Measurements from ENCODE around the gene TP53BP2. TPM values are rescaled to one million over a fixed set of nuclear protein-coding genes. Genes with fewer than 3 reads are reported as not detected.

Gene TP53BP2
- total RNA-seq, 1 donor from 2014 or later = 22.6 TPM

DNA sequence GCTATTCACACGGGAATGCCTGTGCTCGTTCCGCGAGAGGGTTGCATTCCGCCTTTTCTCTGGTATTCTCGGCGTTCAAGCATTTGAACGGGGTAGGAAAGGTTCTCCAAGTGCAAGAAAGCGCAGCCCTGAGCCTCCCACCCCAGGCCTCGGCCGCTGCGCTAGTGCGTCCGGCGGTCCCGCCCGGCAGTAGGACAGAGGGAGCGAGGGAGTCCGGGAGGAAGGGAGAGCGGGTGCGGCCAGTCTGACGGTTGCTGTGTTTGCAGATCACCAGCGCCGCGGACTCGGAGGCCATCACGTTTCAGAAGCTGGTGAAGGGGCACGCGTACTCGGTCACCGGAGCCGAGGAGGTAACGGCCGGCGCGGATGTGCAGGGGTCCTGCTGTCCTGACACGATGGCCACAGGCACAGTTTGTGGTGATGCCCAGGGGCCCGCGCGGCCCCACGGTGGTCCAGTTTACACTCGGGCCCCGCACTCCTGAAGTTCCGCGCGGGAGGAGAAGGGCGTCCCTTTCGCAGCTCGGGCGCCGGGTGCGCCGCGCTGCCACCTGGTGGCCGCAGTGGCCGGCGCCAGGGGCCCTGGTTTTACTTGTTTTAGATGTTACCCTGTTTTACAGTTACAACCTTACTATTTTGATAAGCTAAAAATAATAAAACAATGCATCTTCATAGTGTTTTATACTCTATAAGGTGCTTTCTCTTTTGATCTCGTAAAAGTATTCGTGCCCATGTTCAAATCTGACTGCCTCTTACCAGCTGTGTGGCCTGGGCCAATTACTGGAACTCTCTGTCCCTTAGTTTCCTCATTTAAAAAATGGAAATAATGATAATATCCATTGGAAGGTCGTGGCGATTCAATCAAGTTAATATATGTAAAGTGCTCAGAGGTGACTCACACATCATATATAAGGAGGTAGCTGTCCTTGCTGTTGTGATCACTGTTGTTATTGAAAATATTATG, 96.7 kb downstream of the TP53BP2 start:
- H3K4me3 ChIP-seq (ENCODE audit: low read depth, low read length) = no peak overlapping the region

DNA sequence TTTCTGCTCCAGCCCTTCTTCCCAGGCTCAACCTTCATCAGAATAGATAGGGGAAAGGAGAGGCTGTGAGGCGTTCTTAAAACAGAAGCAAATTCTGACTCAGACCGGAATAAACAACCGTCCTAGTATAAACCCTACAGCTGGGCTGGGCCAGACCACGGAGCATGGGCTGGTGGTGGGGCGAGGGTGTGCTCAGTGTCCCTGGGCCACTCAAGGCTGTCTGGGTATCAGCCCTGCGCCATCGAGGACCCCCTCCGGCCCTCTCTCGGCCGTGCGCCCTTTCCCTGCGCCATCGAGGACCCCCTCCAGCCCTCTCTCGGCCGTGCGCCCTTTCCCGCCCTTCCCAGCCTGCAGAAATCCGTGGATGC, 97.4 kb downstream of the TP53BP2 start:
- Histone ChIP-seq H3K27me3 (ENCODE audit: control insufficient read depth, insufficient read depth, low read length) (no peaks in the 10 kb centered on the region), H3K4me3 (ENCODE audit: low read depth, low read length) (no peak overlapping the region), H3K36me3 (ENCODE audit: control insufficient read depth, insufficient read depth, low read length) (peaks cover 66% of the 10 kb centered on the region)
- DNase-seq (ENCODE audit: low read depth) (no peak), FAIRE-seq (no peak)
- TF ChIP-seq CTCF (IDR thresholded peaks at IDR 0.05; ENCODE audit: insufficient read depth, low read length, severe bottlenecking) = no peak

More for the DNA sequence above, 96.7 kb downstream of the TP53BP2 start:
- peak; percentile 85 for TF ChIP-seq CTCF (IDR thresholded peaks at IDR 0.05; ENCODE audit: insufficient read depth, low read length, severe bottlenecking)
- DNase-seq (ENCODE audit: low read depth) (no peak), FAIRE-seq (no peak)
- peaks cover 64% of the 10 kb centered on the region for H3K36me3 ChIP-seq (ENCODE audit: control insufficient read depth, insufficient read depth, low read length)
- H3K27me3 ChIP-seq (ENCODE audit: control insufficient read depth, insufficient read depth, low read length) = no peaks in the 10 kb centered on the region

DNA sequence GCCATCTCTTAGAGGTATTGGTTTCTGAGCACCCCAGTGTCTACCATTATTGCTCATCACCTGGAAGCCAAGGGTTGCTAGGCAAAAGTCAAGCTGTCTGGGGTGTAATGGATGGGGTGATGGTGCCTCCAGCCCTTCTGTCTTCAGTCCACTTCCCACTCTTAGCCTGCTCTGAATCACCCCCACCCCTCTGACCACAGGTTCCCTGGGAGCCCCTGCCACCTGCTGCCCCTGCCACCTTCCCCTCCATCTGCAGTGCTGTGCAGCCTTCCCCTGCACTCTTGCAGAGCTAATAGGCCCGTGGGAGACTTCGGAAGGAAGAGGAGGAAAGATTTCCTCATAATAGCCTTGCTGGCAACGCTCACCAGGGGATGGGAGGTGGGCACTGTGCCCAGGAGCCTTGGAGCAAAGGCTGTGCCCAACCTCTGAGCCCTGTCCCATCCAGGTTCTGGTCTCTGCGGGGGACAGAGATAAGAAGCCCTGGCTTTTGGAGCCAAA, 97.9 kb downstream of the TP53BP2 start:
- no peak for TF ChIP-seq CTCF (IDR thresholded peaks at IDR 0.05; ENCODE audit: insufficient read depth, low read length, severe bottlenecking)
- DNase-seq (ENCODE audit: low read depth) (no peak), FAIRE-seq (no peak)
- Histone ChIP-seq H3K36me3 (ENCODE audit: control insufficient read depth, insufficient read depth, low read length) (peaks cover 65% of the 10 kb centered on the region), H3K27me3 (ENCODE audit: control insufficient read depth, insufficient read depth, low read length) (no peaks in the 10 kb centered on the region), H3K4me3 (ENCODE audit: low read depth, low read length) (no peak overlapping the region)

GRCh38 chr1:223745731-223746130, 100.0 kb downstream of the TP53BP2 start:
- Histone ChIP-seq H3K36me3 (ENCODE audit: control insufficient read depth, insufficient read depth, low read length) (peaks cover 49% of the 10 kb centered on the region), H3K4me3 (ENCODE audit: low read depth, low read length) (no peak overlapping the region), H3K27me3 (ENCODE audit: control insufficient read depth, insufficient read depth, low read length) (no peaks in the 10 kb centered on the region)
- DNase-seq (ENCODE audit: low read depth) (no peak), FAIRE-seq (no peak)
- TF ChIP-seq CTCF (IDR thresholded peaks at IDR 0.05; ENCODE audit: insufficient read depth, low read length, severe bottlenecking) = no peak

DNA sequence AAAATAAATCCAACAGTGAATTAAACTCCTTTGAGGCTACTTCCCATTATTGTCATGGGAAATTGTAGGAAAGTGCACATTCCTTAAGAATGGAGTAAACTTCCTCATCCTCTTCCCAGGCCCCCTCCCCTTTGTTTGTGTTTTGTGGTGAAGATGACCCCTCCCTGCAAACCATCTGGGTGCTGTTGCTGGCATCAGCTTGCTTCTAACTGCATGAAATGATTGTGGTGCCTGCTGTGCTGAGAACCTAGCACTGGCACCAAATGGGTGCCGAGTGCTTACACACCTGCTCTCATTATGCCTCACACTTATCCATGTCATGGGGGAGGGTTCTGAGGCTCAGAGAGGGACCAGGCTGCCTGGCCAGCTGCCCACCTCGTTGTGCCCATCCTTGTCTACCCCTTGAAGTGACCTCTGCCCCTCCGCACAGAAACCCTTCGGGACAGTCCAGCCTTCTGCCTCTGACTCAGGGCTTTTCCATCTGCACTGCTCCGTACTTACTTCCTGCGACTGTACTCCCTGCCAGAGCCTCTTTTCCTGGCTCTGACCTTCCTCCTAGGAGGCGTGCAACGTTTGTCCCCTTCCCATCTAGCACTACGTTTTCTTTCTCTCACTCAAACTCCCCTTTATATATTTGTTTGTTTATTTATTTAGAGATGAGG, 102.8 kb downstream of the TP53BP2 start:
- no peak for DNase-seq (ENCODE audit: low read depth)
- no peaks in the 10 kb centered on the region for H3K27me3 ChIP-seq (ENCODE audit: control insufficient read depth, insufficient read depth, low read length)
- H3K4me3 ChIP-seq (ENCODE audit: low read depth, low read length) = no peak overlapping the region
- no peak for FAIRE-seq
- no peak for TF ChIP-seq CTCF (IDR thresholded peaks at IDR 0.05; ENCODE audit: insufficient read depth, low read length, severe bottlenecking)
- H3K36me3 ChIP-seq (ENCODE audit: control insufficient read depth, insufficient read depth, low read length) = peaks cover 31% of the 10 kb centered on the region

Data from bronchial epithelial cell (primary cell).